MM.1S (cell line): ENCODE measurements around the gene OGG1.

ENCODE experiments used
- DNase-seq: peaks from one replicate; pipeline ENCODE4 v3.0.0-alpha.2; 2015
- H2AFZ ChIP-seq: fragments of 300-600 bp; sonication (generic); 2 replicates; pipeline ENCODE4 v1.6.0; 2016; ENCODE audit warnings: antibody characterized with exemption, low read length
- H3F3A ChIP-seq: fragments of 300-600 bp; sonication (generic); 2 replicates; pipeline ENCODE4 v1.6.1; 2016; ENCODE audit warnings: mild to moderate bottlenecking, antibody characterized with exemption, low read length, moderate library complexity, mixed read lengths; ENCODE audit not compliant: insufficient read depth
- H3K27ac ChIP-seq: fragments of 300-600 bp; sonication (generic); 2 replicates; pipeline ENCODE4 v1.5.1; 2016; ENCODE audit warnings: mild to moderate bottlenecking, low read length
- H3K27me3 ChIP-seq: fragments of 300-600 bp; sonication (generic); replicated peaks from 2 replicates; pipeline ENCODE4 v1.6.0; 2016; ENCODE audit warnings: low read length; ENCODE audit not compliant: insufficient read depth
- H3K36me3 ChIP-seq: fragments of 300-600 bp; sonication (generic); replicated peaks from 2 replicates; pipeline ENCODE4 v1.6.1; 2016; ENCODE audit warnings: mild to moderate bottlenecking, low read length, mixed read lengths; ENCODE audit not compliant: insufficient read depth
- H3K4me1 ChIP-seq: fragments of 300-600 bp; sonication (generic); 2 replicates; pipeline ENCODE4 v1.6.1; 2016; ENCODE audit warnings: low read length, mixed read lengths
- H3K4me2 ChIP-seq: fragments of 300-600 bp; sonication (generic); 2 replicates; pipeline ENCODE4 v1.6.0; 2016; ENCODE audit warnings: low read depth, low read length
- H3K4me3 ChIP-seq: fragments of 300-600 bp; sonication (generic); 2 replicates; pipeline ENCODE4 v1.5.1; 2016; ENCODE audit warnings: low read length, mixed read lengths
- H3K79me2 ChIP-seq: fragments of 300-600 bp; sonication (generic); 2 replicates; pipeline ENCODE4 v1.6.1; 2016; ENCODE audit warnings: mixed run types, low read length, mixed read lengths
- H3K9ac ChIP-seq: fragments of 300-600 bp; sonication (generic); 2 replicates; pipeline ENCODE4 v1.6.1; 2016; ENCODE audit warnings: low read length, mixed read lengths
- H3K9me2 ChIP-seq: fragments of 300-600 bp; sonication (generic); replicated peaks from 2 replicates; pipeline ENCODE4 v1.6.1; 2016; ENCODE audit warnings: mild to moderate bottlenecking, low read length, mixed read lengths; ENCODE audit not compliant: insufficient read depth
- H3K9me3 ChIP-seq: fragments of 300-600 bp; sonication (generic); replicated peaks from 2 replicates; pipeline ENCODE4 v1.6.1; 2016; ENCODE audit warnings: mild to moderate bottlenecking, low read length, mixed read lengths; ENCODE audit not compliant: insufficient read depth
- H4K20me1 ChIP-seq: fragments of 300-600 bp; sonication (generic); 2 replicates; pipeline ENCODE4 v1.6.1; 2016; ENCODE audit warnings: mild to moderate bottlenecking, low read length, moderate library complexity, mixed read lengths; ENCODE audit not compliant: insufficient read depth
- CTCF ChIP-seq: fragments of 300-600 bp; sonication (generic); IDR thresholded peaks from 2 replicates; pipeline ENCODE4 v1.5.1; 2016; ENCODE audit warnings: antibody characterized with exemption, low read length, mixed read lengths
- EZH2 ChIP-seq: fragments of 300-600 bp; sonication (generic); optimal IDR thresholded peaks from 2 replicates; pipeline ENCODE3; 2017; ENCODE audit warnings: low read depth, mild to moderate bottlenecking, antibody characterized with exemption, low read length, mixed read lengths
- EZH2phosphoT487 ChIP-seq: fragments of 300-600 bp; sonication (generic); IDR thresholded peaks from 2 replicates; pipeline ENCODE4 v1.6.1; 2018; ENCODE audit warnings: antibody characterized with exemption, low read length

Gene OGG1

GRCh38 chr3:9746330-9746729 is 3.4 kb upstream of the OGG1 start:
- Histone ChIP-seq H2AFZ (no peak overlapping the region), H3K27ac (no peak overlapping the region), H3K9me3 (no peaks in the 10 kb centered on the region), H3K27me3 (no peaks in the 10 kb centered on the region), H3K4me1 (peaks cover 3% of the 10 kb centered on the region), H4K20me1 (no peaks in the 10 kb centered on the region), H3K4me3 (no peak overlapping the region), H3F3A (peaks cover 18% of the 10 kb centered on the region), H3K4me2 (no peak overlapping the region), H3K79me2 (peaks cover 12% of the 10 kb centered on the region), H3K9me2 (no peaks in the 10 kb centered on the region), H3K9ac (no peak overlapping the region), H3K36me3 (peaks cover 5% of the 10 kb centered on the region)
- TF ChIP-seq EZH2 (no peak), CTCF (no peak), EZH2phosphoT487 (no peak)
- no peak for DNase-seq

DNA sequence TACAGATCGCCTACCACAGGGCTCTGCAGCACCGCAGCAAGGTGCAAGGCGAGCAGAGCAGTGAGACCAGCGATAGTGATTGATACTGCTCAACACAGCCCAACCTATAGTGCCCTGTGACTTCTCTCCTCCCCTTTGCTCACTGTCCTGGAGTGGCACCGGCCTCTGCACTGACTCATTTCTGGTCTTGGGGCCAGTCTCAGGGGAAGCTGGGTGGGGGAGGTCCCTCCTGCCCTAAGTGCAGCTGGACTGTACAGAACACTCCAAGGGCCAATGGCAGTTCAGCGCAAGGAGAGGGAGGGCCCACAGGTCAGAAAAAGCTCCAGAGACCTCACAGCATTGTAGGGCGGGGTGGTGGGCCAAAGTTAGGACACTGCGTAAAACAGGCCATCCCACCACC is 2.5 kb upstream of the OGG1 start:
- no peak overlapping the region for H3K9ac ChIP-seq
- H3F3A ChIP-seq = peaks cover 18% of the 10 kb centered on the region
- H3K36me3 ChIP-seq = peaks cover 8% of the 10 kb centered on the region
- no peaks in the 10 kb centered on the region for H3K27me3 ChIP-seq
- no peaks in the 10 kb centered on the region for H3K9me2 ChIP-seq
- H3K4me1 ChIP-seq = peaks cover 6% of the 10 kb centered on the region
- no peaks in the 10 kb centered on the region for H4K20me1 ChIP-seq
- H2AFZ ChIP-seq = no peak overlapping the region
- no peaks in the 10 kb centered on the region for H3K9me3 ChIP-seq
- peaks cover 20% of the 10 kb centered on the region for H3K79me2 ChIP-seq
- no peak overlapping the region for H3K4me3 ChIP-seq
- DNase-seq = no peak
- no peak overlapping the region for H3K27ac ChIP-seq
- TF ChIP-seq EZH2phosphoT487 (no peak), EZH2 (no peak), CTCF (no peak)
- H3K4me2 ChIP-seq = no peak overlapping the region

GRCh38 chr3:9748031-9748430 is 1.7 kb upstream of the OGG1 start:
- Histone ChIP-seq H3K9me3 (no peaks in the 10 kb centered on the region), H3K4me1 (peaks cover 6% of the 10 kb centered on the region), H3K9ac (no peak overlapping the region), H3K9me2 (no peaks in the 10 kb centered on the region), H2AFZ (no peak overlapping the region), H3K4me3 (no peak overlapping the region), H3F3A (peaks cover 18% of the 10 kb centered on the region), H3K27ac (no peak overlapping the region), H3K79me2 (peaks cover 20% of the 10 kb centered on the region), H3K27me3 (no peaks in the 10 kb centered on the region), H4K20me1 (no peaks in the 10 kb centered on the region), H3K36me3 (peaks cover 8% of the 10 kb centered on the region), H3K4me2 (no peak overlapping the region)
- TF ChIP-seq CTCF = no peak
- TF ChIP-seq EZH2phosphoT487 = no peak
- no peak for TF ChIP-seq EZH2
- no peak for DNase-seq
